ENCODE measurements around the gene RAB11A.

Gene RAB11A

GRCh38 chr15:65917936-65918335, 48.6 kb downstream of the RAB11A start:
- DNase-seq: no peak

GRCh38 chr15:65918357-65918920, 49.1 kb downstream of the RAB11A start:
- no peak for DNase-seq

GRCh38 chr15:65918945-65919344, 49.7 kb downstream of the RAB11A start:
- no peak for DNase-seq

- no peak for DNase-seq
Measured at GRCh38 chr15:65919353-65919752, 50.1 kb downstream of the RAB11A start.

- DNase-seq: no peak
Measured at GRCh38 chr15:65920121-65920520, 50.8 kb downstream of the RAB11A start.

- DNase-seq: no peak
Measured at GRCh38 chr15:65920825-65921309, 51.6 kb downstream of the RAB11A start.

GRCh38 chr15:65921780-65922179, 52.5 kb downstream of the RAB11A start:
- no peak for DNase-seq

- no peak for DNase-seq
Measured at GRCh38 chr15:65922621-65923020, 53.3 kb downstream of the RAB11A start.

GRCh38 chr15:65923264-65923663, 54.0 kb downstream of the RAB11A start:
- no peak for DNase-seq

GRCh38 chr15:65924004-65924403, 54.7 kb downstream of the RAB11A start:
- DNase-seq: no peak

- DNase-seq: no peak
Measured at GRCh38 chr15:65925338-65925737, 56.0 kb downstream of the RAB11A start.

- no peak for DNase-seq
Measured at GRCh38 chr15:65926459-65926858, 57.2 kb downstream of the RAB11A start.

- DNase-seq: no peak
Measured at GRCh38 chr15:65926899-65927298, 57.6 kb downstream of the RAB11A start.

- no peak for DNase-seq
Measured at GRCh38 chr15:65927545-65927944, 58.3 kb downstream of the RAB11A start.

- DNase-seq: no peak
Measured at GRCh38 chr15:65929573-65929972, 60.3 kb downstream of the RAB11A start.

- no peak for DNase-seq
Measured at GRCh38 chr15:65930134-65930533, 60.8 kb downstream of the RAB11A start.

- DNase-seq: no peak
Measured at GRCh38 chr15:65931221-65931620, 61.9 kb downstream of the RAB11A start.

- DNase-seq: no peak
Measured at GRCh38 chr15:65935391-65935790, 66.1 kb downstream of the RAB11A start.

GRCh38 chr15:65936282-65936681, 67.0 kb downstream of the RAB11A start:
- no peak for DNase-seq

- no peak for DNase-seq
Measured at GRCh38 chr15:65937054-65937453, 67.8 kb downstream of the RAB11A start.

GRCh38 chr15:65937476-65937875, 68.2 kb downstream of the RAB11A start:
- DNase-seq: no peak

GRCh38 chr15:65938604-65939003, 69.3 kb downstream of the RAB11A start:
- no peak for DNase-seq

GRCh38 chr15:65939901-65940617, 70.8 kb downstream of the RAB11A start:
- DNase-seq: no peak

- no peak for DNase-seq
Measured at GRCh38 chr15:65940618-65940909, 71.3 kb downstream of the RAB11A start.
